ENCODE measurements around the gene PDZRN3.

GRCh38 chr3:73492186-73492585 is 132.6 kb downstream of the PDZRN3 start:
- TF ChIP-seq STAT1 (IDR thresholded peaks at IDR 0.05; ENCODE audit: unreplicated experiment) (no peak), CTCF (conservative IDR thresholded peaks at IDR 0.05; ENCODE audit: low read depth in 2 of 2) (no peak), ETS1 (IDR thresholded peaks at IDR 0.05) (no peak), EZH2 (IDR thresholded peaks at IDR 0.05; ENCODE audit: low read depth, unreplicated experiment) (no peak), POLR2AphosphoS5 (IDR thresholded peaks at IDR 0.05; ENCODE audit: low read depth) (no peak), EZH2phosphoT487 (IDR thresholded peaks at IDR 0.05; ENCODE audit: unreplicated experiment) (no peak), CREB1 (CRISPR knock-in tag; IDR thresholded peaks at IDR 0.05; ENCODE audit: low read depth) (no peak)
